ENCODE measurements around the gene ZNF350.
"Not testable (repeated sequence)": the region's sequence is repeated elsewhere in the genome, so short reads cannot be mapped to it uniquely, and the experiment has no call there.

ZNF350 gene

GRCh38 chr19:51970718-51971117, 15.9 kb downstream of the ZNF350 start:
- no peak for DNase-seq

- DNase-seq: no peak
Measured at GRCh38 chr19:51965583-51965982, 21.1 kb downstream of the ZNF350 start.

GRCh38 chr19:51960621-51961233, 25.9 kb downstream of the ZNF350 start:
- DNase-seq: not testable (repeated sequence)

- DNase-seq: no peak
Measured at GRCh38 chr19:51959791-51960190, 26.8 kb downstream of the ZNF350 start.

GRCh38 chr19:51957846-51958245, 28.8 kb downstream of the ZNF350 start:
- DNase-seq: not testable (repeated sequence)

- no peak for DNase-seq
Measured at GRCh38 chr19:51948975-51949374, 37.7 kb downstream of the ZNF350 start.

- DNase-seq: no peak
Measured at GRCh38 chr19:51946602-51947001, 40.0 kb downstream of the ZNF350 start.

- DNase-seq: no peak
Measured at GRCh38 chr19:51944798-51945552, 41.7 kb downstream of the ZNF350 start.

GRCh38 chr19:51938936-51939335, 47.7 kb downstream of the ZNF350 start:
- DNase-seq: no peak

- DNase-seq: no peak
Measured at GRCh38 chr19:51931921-51932320, 54.7 kb downstream of the ZNF350 start.

- DNase-seq: no peak
Measured at GRCh38 chr19:51927859-51928258, 58.8 kb downstream of the ZNF350 start.

GRCh38 chr19:51926784-51927741, 59.6 kb downstream of the ZNF350 start, which contains the start of gene ZNF613:
ZNF613 (plus strand) TSS chr19:51927472; CDS start chr19:51936221, 8,749 bp downstream.
- peak; percentile 94 for DNase-seq

GRCh38 chr19:51926426-51926783, 60.2 kb downstream of the ZNF350 start:
- DNase-seq: no peak

GRCh38 chr19:51921949-51922348, 64.7 kb downstream of the ZNF350 start:
- no peak for DNase-seq

GRCh38 chr19:51919606-51920005, 67.0 kb downstream of the ZNF350 start:
- DNase-seq: no peak

GRCh38 chr19:51916167-51916566, 70.5 kb downstream of the ZNF350 start:
- DNase-seq: no peak

- no peak for DNase-seq
Measured at GRCh38 chr19:51915324-51915867, 71.2 kb downstream of the ZNF350 start.
